ENCODE results near the gene CPPED1. TPM values are rescaled to one million over a fixed set of nuclear protein-coding genes. Genes with fewer than 3 reads are reported as not detected.

CPPED1 gene, protein sequence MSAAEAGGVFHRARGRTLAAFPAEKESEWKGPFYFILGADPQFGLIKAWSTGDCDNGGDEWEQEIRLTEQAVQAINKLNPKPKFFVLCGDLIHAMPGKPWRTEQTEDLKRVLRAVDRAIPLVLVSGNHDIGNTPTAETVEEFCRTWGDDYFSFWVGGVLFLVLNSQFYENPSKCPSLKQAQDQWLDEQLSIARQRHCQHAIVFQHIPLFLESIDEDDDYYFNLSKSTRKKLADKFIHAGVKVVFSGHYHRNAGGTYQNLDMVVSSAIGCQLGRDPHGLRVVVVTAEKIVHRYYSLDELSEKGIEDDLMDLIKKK
- 10 to 100 TPM; 12.7 to 13.5 TPM for total RNA-seq

DNA sequence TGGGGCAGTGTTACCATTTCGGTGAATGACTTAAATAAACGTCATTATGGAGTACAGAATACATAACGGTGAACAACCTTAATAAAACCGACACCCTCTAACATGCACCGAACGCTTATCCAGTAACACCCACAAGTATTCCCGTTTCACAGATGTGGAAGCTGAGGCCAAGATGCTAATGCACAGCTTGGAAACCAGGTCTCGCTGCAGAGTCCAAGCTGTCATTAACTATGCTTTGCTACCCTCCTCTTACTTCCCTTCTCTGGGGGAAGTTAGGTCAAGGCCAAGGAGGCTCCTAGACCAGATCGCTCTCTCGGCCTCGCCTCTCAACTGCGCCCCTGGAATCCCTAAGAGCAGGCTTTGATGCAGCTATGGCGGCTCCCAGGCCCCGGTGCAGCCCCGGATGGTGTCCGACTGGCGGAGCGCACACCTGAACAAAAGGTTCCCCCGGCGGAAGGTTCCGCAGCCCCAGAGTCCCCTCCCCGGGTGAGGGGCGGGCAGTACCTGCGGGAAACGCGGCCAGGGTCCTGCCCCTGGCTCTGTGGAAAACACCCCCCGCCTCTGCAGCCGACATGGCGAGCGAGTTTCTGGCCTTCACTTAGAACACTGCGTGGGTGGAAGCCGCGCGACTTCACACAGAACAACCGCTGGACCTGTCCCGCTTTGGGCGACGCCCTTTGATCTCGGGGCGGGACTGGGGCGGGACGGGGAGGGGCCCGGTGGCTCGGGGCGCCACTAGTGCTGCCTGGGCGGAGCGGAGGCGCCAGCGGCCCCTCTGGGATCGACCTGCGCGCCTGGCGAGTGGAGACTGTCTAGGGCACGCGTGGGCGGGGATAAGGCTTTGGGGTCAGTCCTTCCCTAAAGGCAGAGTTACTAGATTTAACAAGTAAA is at the start of gene CPPED1:
TSS of gene CPPED1 (minus strand) at position 685 of the 891 bp plus-strand sequence. CDS start at position 574, 111 bp downstream.
- H3K27ac Mint-ChIP-seq, result peak within 1 kb of the TSS; percentile 92
- DNase-seq, result peak; percentile 91
- peak within 1 kb of the TSS; percentile 93 for H3K4me3 Mint-ChIP-seq
- ChIA-PET CTCF (interaction anchor here (0.8 kb wide), 1 partner anchor 157 kb away, joined by 3 read pairs; no protein-coding TSS in a partner anchor), POLR2A (interaction anchor here (0.6 to 1.8 kb wide), 7 partner anchors 13 to 357 kb away, joined by 3 to 7 read pairs (median 4); no protein-coding TSS in a partner anchor)
- ATAC-seq, result peak; percentile 96
- no peaks in the 10 kb centered on the region for H3K27me3 Mint-ChIP-seq (ENCODE audit: low read depth)
- no peaks in the 10 kb centered on the region for H3K9me3 Mint-ChIP-seq (ENCODE audit: insufficient read depth)
- peaks cover 37% of the 10 kb centered on the region for H3K4me1 Mint-ChIP-seq (ENCODE audit: low read depth)
- peaks cover 6% of the 10 kb centered on the region for H3K36me3 Mint-ChIP-seq (ENCODE audit: low read depth)

DNA sequence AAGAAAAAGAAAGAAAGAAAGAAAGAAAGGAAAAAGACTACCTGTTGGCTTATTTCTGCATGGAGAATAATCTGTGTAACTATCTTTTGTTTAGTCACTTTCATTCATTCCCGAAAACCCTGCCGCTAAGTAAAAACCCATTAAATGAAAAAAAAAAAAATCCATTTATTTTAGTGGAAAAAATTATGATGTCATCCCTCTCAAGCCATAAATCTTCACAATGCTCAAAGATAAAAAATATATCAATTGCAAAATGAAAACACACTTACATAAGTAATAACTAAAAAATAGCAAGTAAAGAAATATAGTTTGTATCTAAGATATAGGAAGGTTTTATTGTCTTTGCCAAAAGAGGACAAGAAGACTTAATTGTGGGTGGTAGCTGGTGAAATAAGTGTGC is 46.5 kb upstream of the CPPED1 start:
- Mint-ChIP-seq H3K4me1 (ENCODE audit: low read depth) (no peaks in the 10 kb centered on the region), H3K27me3 (ENCODE audit: low read depth) (peaks cover 3% of the 10 kb centered on the region), H3K36me3 (ENCODE audit: low read depth) (no peaks in the 10 kb centered on the region), H3K4me3 (no peak overlapping the region), H3K27ac (no peak overlapping the region), H3K9me3 (ENCODE audit: insufficient read depth) (no peaks in the 10 kb centered on the region)
- CTCF ChIA-PET, result no interaction called here
- POLR2A ChIA-PET, result no interaction called here
- DNase-seq (no peak), ATAC-seq (no peak)

DNA sequence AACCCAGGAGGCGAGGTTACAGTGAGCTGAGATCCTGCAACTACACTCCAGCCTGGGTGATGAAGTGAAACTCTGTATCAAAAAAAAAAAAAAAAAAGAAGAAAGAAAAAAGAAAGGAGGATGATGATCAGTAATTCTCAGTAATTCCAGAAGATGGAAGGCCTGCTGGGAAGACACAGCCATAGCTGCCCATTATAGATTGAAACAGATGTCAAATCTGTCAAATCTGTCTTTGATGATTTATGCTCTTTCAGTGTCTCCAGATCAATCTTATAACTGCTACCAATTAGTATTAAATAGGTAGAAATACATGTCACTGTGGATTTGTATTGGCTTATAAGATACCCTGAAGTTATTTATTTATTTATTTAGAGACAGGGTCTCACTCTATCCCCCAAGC is 42.9 kb upstream of the CPPED1 start:
- DNase-seq (no peak), ATAC-seq (no peak)
- CTCF ChIA-PET, result no interaction called here
- Mint-ChIP-seq H3K36me3 (ENCODE audit: low read depth) (no peaks in the 10 kb centered on the region), H3K4me3 (no peak overlapping the region), H3K9me3 (ENCODE audit: insufficient read depth) (no peaks in the 10 kb centered on the region), H3K4me1 (ENCODE audit: low read depth) (no peaks in the 10 kb centered on the region), H3K27me3 (ENCODE audit: low read depth) (peaks cover 3% of the 10 kb centered on the region), H3K27ac (no peak overlapping the region)
- POLR2A ChIA-PET, result no interaction called here

DNA sequence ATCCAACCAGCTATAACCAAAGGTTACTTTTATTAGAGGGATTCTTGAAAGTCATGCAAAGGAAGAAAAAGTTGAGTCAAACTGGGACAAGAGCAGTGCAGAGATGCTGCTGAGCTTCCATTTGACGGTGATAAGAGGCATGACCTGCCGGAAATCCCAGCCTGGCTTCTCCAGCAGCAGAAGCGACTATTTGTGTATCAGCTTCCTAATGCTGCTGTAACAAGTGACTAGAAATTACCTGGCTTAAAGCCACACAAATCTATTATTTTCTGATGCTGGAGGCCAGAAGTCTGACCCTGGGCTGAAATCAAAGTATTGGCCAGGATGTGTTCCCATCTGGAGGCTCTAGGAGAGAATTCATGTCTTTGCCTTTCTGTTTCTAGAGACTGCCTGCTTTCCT is 41.6 kb upstream of the CPPED1 start:
- ATAC-seq (no peak), DNase-seq (no peak)
- no peaks in the 10 kb centered on the region for H3K4me1 Mint-ChIP-seq (ENCODE audit: low read depth)
- H3K4me3 Mint-ChIP-seq, result no peak overlapping the region
- CTCF ChIA-PET, result no interaction called here
- H3K36me3 Mint-ChIP-seq (ENCODE audit: low read depth), result no peaks in the 10 kb centered on the region
- H3K9me3 Mint-ChIP-seq (ENCODE audit: insufficient read depth), result no peaks in the 10 kb centered on the region
- POLR2A ChIA-PET, result no interaction called here
- no peaks in the 10 kb centered on the region for H3K27me3 Mint-ChIP-seq (ENCODE audit: low read depth)
- H3K27ac Mint-ChIP-seq, result no peak overlapping the region

DNA sequence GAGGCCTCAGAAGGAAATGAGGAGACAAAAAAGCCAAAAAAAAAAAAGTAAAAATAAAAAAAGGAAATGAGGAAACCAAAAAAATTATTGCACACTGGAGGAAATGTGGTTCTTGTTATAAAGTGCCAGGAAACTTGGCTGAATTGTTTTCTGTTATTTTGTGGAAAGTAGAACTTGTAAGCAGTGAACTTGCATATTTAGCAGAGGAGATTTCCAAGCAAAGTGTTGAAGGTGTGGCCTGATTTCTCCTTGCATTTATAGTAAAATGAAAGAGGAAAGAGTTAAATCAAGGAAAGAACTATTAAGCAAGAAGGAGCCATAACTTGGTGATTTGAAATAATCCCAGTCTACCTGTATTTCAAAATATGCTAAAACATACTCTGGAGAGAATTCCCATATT is 34.1 kb upstream of the CPPED1 start:
- DNase-seq (no peak), ATAC-seq (no peak)
- Mint-ChIP-seq H3K27me3 (ENCODE audit: low read depth) (peaks cover 11% of the 10 kb centered on the region), H3K4me1 (ENCODE audit: low read depth) (peaks cover 21% of the 10 kb centered on the region), H3K27ac (peak overlapping the region; percentile 58), H3K36me3 (ENCODE audit: low read depth) (peaks cover 8% of the 10 kb centered on the region), H3K9me3 (ENCODE audit: insufficient read depth) (peaks cover 5% of the 10 kb centered on the region), H3K4me3 (peak overlapping the region; percentile 17)
- ChIA-PET POLR2A (no interaction called here), CTCF (no interaction called here)

DNA sequence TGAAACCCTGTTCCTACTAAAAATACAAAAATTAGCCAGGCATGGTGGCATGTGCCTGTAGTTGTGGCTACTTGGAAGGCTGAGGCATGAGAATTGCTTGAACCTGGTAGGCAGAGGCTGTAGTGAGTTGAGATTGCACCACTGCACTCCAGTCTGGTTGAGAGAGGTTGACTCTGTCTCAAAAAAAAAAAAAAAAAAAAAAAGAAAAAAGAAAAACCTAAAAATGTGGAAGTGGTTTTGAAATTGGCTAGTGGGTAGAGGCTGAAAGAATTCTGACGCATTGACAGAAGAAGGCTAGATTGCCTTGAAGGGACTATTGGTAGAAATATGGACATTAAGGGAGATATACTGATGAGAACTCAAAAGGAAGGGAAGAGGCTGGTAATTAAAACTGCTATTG is 33.6 kb upstream of the CPPED1 start:
- H3K27me3 Mint-ChIP-seq (ENCODE audit: low read depth), result peaks cover 11% of the 10 kb centered on the region
- DNase-seq (no peak), ATAC-seq (peak; percentile 44)
- CTCF ChIA-PET, result no interaction called here
- H3K4me1 Mint-ChIP-seq (ENCODE audit: low read depth), result peaks cover 21% of the 10 kb centered on the region
- POLR2A ChIA-PET, result no interaction called here
- peak overlapping the region; percentile 58 for H3K27ac Mint-ChIP-seq
- peaks cover 5% of the 10 kb centered on the region for H3K9me3 Mint-ChIP-seq (ENCODE audit: insufficient read depth)
- peaks cover 8% of the 10 kb centered on the region for H3K36me3 Mint-ChIP-seq (ENCODE audit: low read depth)
- H3K4me3 Mint-ChIP-seq, result peak overlapping the region; percentile 17

DNA sequence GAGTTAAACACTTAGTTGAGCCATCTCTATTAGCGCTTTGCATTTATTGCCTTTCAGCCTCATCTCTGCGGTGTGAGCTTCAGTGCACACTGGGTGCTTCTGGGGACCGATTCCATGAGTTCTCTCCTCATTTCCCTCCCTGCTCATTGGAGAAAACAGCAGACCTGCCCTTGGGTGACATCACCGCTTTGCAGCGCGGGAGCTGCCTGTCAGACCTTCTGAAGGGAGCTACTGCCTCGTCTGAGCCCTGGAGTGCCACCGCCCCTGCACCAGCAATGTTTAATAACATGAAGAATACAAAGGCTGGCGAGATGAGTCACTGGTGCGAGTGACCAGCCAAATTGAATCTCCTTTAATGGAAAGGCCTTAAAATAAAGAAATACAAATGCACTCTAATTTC is 30.2 kb upstream of the CPPED1 start:
- no peak overlapping the region for H3K4me3 Mint-ChIP-seq
- ATAC-seq (no peak), DNase-seq (no peak)
- POLR2A ChIA-PET, result no interaction called here
- CTCF ChIA-PET, result no interaction called here
- H3K36me3 Mint-ChIP-seq (ENCODE audit: low read depth), result peaks cover 8% of the 10 kb centered on the region
- peaks cover 5% of the 10 kb centered on the region for H3K9me3 Mint-ChIP-seq (ENCODE audit: insufficient read depth)
- peaks cover 17% of the 10 kb centered on the region for H3K27me3 Mint-ChIP-seq (ENCODE audit: low read depth)
- H3K4me1 Mint-ChIP-seq (ENCODE audit: low read depth), result peaks cover 21% of the 10 kb centered on the region
- H3K27ac Mint-ChIP-seq, result no peak overlapping the region

DNA sequence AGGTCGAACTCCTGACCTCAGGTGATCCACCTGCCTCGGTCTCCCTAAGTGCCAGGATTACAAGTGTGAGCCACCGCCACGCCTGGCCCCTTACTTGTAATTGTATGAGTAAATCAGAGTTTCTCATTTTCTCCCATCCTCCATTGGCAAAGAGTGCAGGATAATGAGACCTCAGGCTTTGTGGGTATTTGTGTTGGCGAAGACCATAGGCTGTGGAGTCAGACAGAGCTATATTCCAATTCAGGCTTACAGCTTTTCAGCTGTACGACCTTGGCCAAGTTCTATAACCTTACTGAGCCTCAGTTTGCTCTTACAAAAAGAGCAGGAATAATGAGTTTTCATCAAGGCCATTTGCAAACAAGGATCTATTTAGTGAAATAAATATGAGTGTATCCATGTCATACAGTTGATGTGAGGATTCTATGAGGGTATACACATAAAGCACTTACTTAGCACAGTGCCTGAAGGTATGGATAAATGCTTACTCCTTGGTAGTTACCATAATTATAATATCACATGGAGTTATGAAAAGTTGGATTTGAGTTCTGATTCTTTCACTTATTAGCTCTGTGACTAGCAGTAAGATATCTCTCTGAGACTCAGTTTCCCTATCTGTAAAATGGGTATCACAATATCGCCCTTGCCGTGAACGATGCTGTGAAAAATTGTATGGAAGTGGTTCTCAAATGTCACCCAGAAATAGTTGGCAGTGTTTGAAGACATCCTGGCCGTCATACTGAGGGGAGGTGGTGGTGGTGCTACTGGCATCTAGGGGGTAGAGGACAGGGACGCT is 25.6 kb upstream of the CPPED1 start:
- CTCF ChIA-PET, result no interaction called here
- Mint-ChIP-seq H3K9me3 (ENCODE audit: insufficient read depth) (no peaks in the 10 kb centered on the region), H3K4me1 (ENCODE audit: low read depth) (no peaks in the 10 kb centered on the region), H3K36me3 (ENCODE audit: low read depth) (no peaks in the 10 kb centered on the region), H3K27me3 (ENCODE audit: low read depth) (peaks cover 12% of the 10 kb centered on the region), H3K27ac (no peak overlapping the region), H3K4me3 (no peak overlapping the region)
- ATAC-seq (no peak), DNase-seq (no peak)
- POLR2A ChIA-PET, result no interaction called here

DNA sequence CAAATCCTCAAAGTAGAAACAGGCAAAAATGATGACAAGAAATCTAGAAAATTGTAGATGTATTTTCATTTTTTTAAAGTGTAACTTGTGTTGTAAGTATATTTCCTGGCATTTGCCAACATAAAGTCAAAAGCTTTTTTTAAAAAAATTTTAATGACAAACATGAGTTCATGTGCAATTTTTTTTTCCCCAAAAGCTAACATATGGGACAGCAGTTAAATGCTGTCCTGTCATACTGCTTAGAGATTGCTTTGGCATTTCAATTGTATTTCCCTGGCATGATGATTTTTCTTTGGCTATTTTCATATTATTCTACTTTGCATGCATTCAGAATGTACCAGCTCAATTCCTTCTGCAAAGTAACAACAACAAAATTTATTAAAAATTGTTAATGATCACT is 24.5 kb upstream of the CPPED1 start:
- ChIA-PET POLR2A (no interaction called here), CTCF (interaction anchor here (1.3 kb wide), 1 partner anchor 254 kb away, joined by 3 read pairs; no protein-coding TSS in a partner anchor)
- H3K36me3 Mint-ChIP-seq (ENCODE audit: low read depth), result no peaks in the 10 kb centered on the region
- H3K4me3 Mint-ChIP-seq, result no peak overlapping the region
- no peak for ATAC-seq
- peaks cover 9% of the 10 kb centered on the region for H3K27me3 Mint-ChIP-seq (ENCODE audit: low read depth)
- no peak for DNase-seq
- no peaks in the 10 kb centered on the region for H3K9me3 Mint-ChIP-seq (ENCODE audit: insufficient read depth)
- H3K4me1 Mint-ChIP-seq (ENCODE audit: low read depth), result no peaks in the 10 kb centered on the region
- H3K27ac Mint-ChIP-seq, result no peak overlapping the region

DNA sequence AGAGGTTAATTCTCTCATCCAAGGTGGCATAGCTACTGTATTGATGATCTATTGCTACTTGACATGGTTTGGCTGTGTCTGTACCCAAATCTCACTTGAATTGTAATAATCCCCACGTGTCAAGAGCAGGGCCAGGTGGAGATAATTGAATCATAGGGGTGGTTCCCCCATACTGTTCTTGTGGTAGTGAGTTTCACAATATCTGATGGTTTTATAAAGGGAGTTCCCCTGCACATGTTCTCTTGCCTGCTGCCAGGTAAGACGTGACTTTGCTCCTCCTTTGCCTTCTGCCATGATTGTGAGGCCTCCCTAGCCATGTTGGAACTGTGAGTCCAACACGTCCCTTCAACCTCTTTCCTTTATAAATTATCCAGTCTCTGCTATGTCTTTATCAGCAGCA is 22.9 kb upstream of the CPPED1 start:
- ChIA-PET POLR2A (no interaction called here), CTCF (no interaction called here)
- Mint-ChIP-seq H3K9me3 (ENCODE audit: insufficient read depth) (no peaks in the 10 kb centered on the region), H3K36me3 (ENCODE audit: low read depth) (no peaks in the 10 kb centered on the region), H3K4me1 (ENCODE audit: low read depth) (no peaks in the 10 kb centered on the region), H3K27me3 (ENCODE audit: low read depth) (peaks cover 9% of the 10 kb centered on the region), H3K4me3 (no peak overlapping the region), H3K27ac (no peak overlapping the region)
- DNase-seq (no peak), ATAC-seq (no peak)

DNA sequence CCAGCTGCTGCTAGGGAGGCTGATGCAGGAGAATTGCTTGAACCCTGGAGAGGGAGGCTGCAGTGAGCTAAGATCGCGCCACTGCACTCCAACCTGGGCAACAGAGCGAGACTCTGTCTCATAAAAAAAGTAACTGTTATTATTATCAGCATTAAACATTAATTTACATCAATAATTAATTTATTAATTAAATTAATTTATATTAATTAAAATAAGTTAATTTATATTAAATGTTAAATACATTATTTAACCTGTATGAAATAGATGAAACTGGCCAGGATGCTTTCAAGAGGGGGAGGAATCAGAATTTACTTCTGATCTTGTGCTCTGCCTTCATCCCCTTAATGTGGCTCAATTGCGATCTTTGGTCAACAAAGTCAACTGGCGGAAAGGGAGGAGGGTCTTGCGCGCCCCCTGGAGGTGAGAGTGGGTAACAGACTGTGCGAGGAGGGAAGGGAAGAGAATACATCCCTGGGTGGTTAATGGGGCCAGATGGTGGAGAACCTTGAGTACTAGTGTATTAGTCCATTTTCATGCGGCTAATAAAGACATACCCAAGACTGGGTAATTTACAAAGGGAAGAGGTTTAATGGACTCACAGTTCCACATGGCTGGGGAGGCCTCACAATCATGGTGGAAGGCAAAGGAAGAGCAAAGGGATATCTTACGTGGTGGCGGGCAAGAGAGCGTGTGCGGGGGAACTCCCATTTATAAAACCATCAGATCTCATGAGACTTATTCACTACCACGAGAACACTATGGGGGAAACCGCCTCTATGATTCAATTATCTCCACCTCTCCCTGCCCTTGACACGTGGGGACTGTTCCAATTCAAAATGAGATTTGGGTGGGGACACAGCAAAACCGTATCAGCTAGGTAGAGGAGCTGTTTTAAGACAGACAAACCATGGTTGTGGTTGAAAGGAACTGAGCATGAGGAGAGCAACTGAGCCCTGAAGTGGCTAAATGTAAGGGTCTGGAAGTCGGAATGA is 15.7 kb upstream of the CPPED1 start:
- DNase-seq, result peak; percentile 81
- ChIA-PET CTCF (interaction anchor here (1.1 to 2.5 kb wide), 4 partner anchors 245 to 724 kb away, joined by 3 to 10 read pairs (median 6); no protein-coding TSS in a partner anchor), POLR2A (no interaction called here)
- Mint-ChIP-seq H3K4me1 (ENCODE audit: low read depth) (peaks cover 22% of the 10 kb centered on the region), H3K9me3 (ENCODE audit: insufficient read depth) (no peaks in the 10 kb centered on the region), H3K27ac (no peak overlapping the region), H3K36me3 (ENCODE audit: low read depth) (no peaks in the 10 kb centered on the region), H3K4me3 (no peak overlapping the region), H3K27me3 (ENCODE audit: low read depth) (no peaks in the 10 kb centered on the region)
- ATAC-seq, result peak; percentile 69
